Measurements from ENCODE around the gene FXYD4.

The FXYD4 gene

GRCh38 chr10:43339136-43339535 lies 32.3 kb upstream of the FXYD4 start:
- ATAC-seq: no peak
- H3K4me3 Mint-ChIP-seq: no peak overlapping the region

DNA sequence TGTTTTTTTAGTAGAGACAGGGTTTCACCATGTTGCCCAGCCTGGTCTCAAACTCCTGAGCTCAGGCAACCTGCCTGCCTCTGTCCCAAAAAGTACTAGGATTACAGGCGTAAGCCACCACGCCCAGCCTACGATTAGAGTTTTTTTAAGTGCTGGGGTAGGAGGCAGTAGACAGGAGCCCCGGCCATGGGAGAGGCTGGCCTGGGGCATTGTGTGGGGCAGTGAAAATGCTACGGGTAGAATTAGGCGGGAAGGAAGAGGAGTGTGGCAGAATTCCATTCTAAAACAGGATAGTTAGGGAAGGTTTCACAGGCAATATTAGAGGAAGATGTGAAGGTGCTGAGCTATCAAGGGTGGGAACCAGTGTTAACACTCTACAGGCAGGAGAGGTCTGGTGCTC lies 31.3 kb upstream of the FXYD4 start:
- Mint-ChIP-seq H3K27ac (no peak overlapping the region), H3K4me1 (no peaks in the 10 kb centered on the region), H3K27me3 (peaks cover 50% of the 10 kb centered on the region), H3K4me3 (no peak overlapping the region), H3K9me3 (no peaks in the 10 kb centered on the region), H3K36me3 (no peaks in the 10 kb centered on the region)
- no peak for ATAC-seq

More at GRCh38 chr10:43339136-43339535, 32.3 kb upstream of the FXYD4 start:
- no peak overlapping the region for H3K27ac Mint-ChIP-seq
- H3K36me3 Mint-ChIP-seq: no peaks in the 10 kb centered on the region
- H3K27me3 Mint-ChIP-seq: peaks cover 52% of the 10 kb centered on the region
- no peaks in the 10 kb centered on the region for H3K4me1 Mint-ChIP-seq
- H3K9me3 Mint-ChIP-seq: no peaks in the 10 kb centered on the region

DNA sequence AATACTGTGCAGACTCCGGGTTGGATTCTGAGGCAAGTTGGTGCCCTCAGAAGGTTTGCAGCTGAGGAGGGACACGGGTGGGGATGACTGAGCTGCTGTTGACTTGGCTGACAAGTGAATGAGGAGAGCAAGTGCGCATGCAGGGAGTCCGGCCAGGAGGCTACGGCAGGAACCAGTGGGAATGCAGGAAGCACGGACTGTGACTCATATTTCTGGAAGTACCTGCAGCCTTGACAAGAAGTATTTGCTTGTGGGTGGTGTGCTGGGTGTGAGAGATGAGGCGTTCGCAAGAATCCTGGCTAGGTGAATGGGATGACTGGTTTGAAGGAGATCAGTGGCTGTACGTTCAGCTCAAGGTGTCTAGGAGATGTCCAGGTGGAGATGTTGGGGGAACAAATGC lies 30.8 kb upstream of the FXYD4 start:
- Mint-ChIP-seq H3K4me3 (no peak overlapping the region), H3K27ac (no peak overlapping the region), H3K36me3 (no peaks in the 10 kb centered on the region), H3K27me3 (peaks cover 45% of the 10 kb centered on the region), H3K9me3 (no peaks in the 10 kb centered on the region), H3K4me1 (no peaks in the 10 kb centered on the region)
- ATAC-seq: no peak

DNA sequence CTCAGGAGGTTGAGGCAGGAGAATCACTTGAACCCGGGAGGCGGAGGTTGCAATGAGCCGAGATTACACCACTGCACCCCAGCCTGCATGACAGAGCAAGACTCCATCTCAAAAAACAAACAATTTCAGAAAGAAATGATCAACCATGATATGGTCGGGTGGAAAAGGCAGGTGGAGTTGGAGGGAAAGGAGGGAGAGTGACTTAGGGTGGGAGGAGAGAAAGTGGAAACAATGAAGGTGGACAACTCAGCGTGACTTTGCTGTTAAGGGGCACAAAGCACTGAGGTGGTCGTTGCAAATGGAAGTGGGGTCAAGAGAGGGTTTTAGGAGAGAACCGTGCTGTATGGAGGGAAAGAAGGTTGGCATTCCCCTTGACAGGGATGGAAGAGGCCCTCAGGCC lies 30.0 kb upstream of the FXYD4 start:
- no peaks in the 10 kb centered on the region for H3K36me3 Mint-ChIP-seq
- no peaks in the 10 kb centered on the region for H3K4me1 Mint-ChIP-seq
- no peak overlapping the region for H3K27ac Mint-ChIP-seq
- peaks cover 38% of the 10 kb centered on the region for H3K27me3 Mint-ChIP-seq
- no peak overlapping the region for H3K4me3 Mint-ChIP-seq
- ATAC-seq: no peak
- H3K9me3 Mint-ChIP-seq: no peaks in the 10 kb centered on the region

- no peaks in the 10 kb centered on the region for H3K9me3 Mint-ChIP-seq
- H3K27me3 Mint-ChIP-seq: peaks cover 32% of the 10 kb centered on the region
- no peak overlapping the region for H3K27ac Mint-ChIP-seq
- no peaks in the 10 kb centered on the region for H3K4me1 Mint-ChIP-seq
- peak; percentile 52 for ATAC-seq
- H3K4me3 Mint-ChIP-seq: no peak overlapping the region
- H3K36me3 Mint-ChIP-seq: no peaks in the 10 kb centered on the region
Observed at GRCh38 chr10:43342279-43343125, 28.9 kb upstream of the FXYD4 start.

DNA sequence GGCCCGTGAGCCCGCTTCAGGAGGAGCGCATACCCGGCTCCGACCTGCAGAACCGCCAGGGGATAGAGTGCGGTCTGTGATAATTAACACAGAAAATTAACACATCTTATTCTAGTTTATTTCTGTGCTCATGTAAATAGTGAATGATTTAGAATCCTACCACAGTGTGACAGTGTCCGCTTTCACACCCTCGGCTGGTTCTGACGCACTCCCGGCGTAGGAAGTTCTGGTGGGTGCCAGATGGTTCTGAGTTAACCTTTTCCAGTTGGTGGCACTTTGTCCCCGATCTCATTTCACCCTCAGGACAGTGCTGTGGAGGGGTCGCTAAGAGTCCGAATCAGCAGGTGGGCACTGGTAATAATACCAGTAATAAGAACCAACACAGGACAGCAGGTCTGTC lies 28.3 kb upstream of the FXYD4 start:
- Mint-ChIP-seq H3K4me3 (no peak overlapping the region), H3K36me3 (no peaks in the 10 kb centered on the region), H3K9me3 (no peaks in the 10 kb centered on the region), H3K27me3 (peaks cover 26% of the 10 kb centered on the region), H3K4me1 (peaks cover under 1% of the 10 kb centered on the region), H3K27ac (no peak overlapping the region)
- peak; percentile 3 for ATAC-seq

GRCh38 chr10:43344051-43344450 lies 27.4 kb upstream of the FXYD4 start:
- H3K9me3 Mint-ChIP-seq: no peaks in the 10 kb centered on the region
- peaks cover 8% of the 10 kb centered on the region for H3K4me1 Mint-ChIP-seq
- peaks cover 25% of the 10 kb centered on the region for H3K27me3 Mint-ChIP-seq
- no peak for ATAC-seq
- no peak overlapping the region for H3K4me3 Mint-ChIP-seq
- no peaks in the 10 kb centered on the region for H3K36me3 Mint-ChIP-seq
- H3K27ac Mint-ChIP-seq: no peak overlapping the region

DNA sequence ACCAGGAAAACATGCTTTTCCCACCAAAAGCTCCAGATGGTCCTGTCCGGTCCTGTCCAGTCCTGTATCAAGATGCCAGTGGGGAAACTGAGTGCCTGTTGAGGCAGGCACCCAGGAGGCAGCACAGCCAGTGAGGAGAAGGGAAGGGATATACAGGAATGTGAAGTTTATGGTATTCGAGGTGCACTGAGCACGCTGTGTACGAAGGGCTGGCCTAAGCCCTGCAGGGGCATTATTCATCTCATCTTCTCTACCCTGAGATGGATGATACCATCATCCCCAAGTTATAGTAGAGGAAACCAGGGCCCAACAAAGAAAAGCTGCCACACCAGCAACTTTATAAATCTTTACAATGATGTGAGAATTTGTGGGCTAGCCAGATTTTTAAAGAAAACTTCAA lies 23.4 kb upstream of the FXYD4 start:
- no peak for ATAC-seq
- Mint-ChIP-seq H3K4me3 (no peak overlapping the region), H3K4me1 (peaks cover 14% of the 10 kb centered on the region), H3K27ac (peak overlapping the region; percentile 58), H3K36me3 (no peaks in the 10 kb centered on the region), H3K27me3 (peaks cover 22% of the 10 kb centered on the region), H3K9me3 (no peaks in the 10 kb centered on the region)

DNA sequence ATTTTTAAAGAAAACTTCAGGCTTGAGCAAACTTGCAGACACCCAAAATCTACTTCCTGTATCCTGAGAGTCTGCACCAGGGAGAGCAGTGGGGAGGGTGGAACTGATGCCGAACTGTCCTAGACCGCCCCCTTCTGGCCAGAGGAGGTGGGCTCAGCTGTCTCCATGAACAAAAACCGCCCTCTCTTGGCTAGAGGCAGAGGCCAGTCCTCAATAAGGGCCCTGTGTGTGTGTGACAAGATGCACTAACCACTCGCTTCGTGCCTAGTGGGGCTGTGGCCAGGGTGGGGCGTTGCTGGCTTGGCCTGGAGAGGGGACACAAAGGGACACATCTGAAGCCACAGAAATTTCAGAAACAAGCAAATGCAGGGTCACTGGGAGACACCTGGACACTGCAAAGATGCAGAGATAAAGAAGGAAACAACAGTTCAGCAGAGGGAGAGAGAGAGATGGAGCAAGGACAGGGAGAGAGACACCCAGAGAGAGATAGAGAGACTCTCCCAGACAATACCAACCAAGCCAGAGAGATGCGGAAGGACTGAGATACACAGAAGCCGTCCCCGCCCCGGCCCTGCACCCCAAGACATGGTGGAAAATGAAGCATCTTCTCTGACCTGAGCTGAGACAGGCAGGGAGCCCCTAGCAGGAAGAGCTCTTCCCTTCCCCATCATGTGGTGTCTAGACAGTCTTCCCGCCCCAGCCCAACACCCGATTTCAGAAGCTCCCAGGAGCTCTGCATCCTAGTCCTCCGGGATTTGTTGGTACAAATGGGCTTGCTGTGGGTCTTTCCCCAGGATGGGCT lies 22.7 kb upstream of the FXYD4 start:
- no peaks in the 10 kb centered on the region for H3K36me3 Mint-ChIP-seq
- H3K27me3 Mint-ChIP-seq: peaks cover 22% of the 10 kb centered on the region
- peaks cover 14% of the 10 kb centered on the region for H3K4me1 Mint-ChIP-seq
- no peaks in the 10 kb centered on the region for H3K9me3 Mint-ChIP-seq
- no peak overlapping the region for H3K4me3 Mint-ChIP-seq
- peak; percentile 95 for ATAC-seq
- H3K27ac Mint-ChIP-seq: peak overlapping the region; percentile 58

DNA sequence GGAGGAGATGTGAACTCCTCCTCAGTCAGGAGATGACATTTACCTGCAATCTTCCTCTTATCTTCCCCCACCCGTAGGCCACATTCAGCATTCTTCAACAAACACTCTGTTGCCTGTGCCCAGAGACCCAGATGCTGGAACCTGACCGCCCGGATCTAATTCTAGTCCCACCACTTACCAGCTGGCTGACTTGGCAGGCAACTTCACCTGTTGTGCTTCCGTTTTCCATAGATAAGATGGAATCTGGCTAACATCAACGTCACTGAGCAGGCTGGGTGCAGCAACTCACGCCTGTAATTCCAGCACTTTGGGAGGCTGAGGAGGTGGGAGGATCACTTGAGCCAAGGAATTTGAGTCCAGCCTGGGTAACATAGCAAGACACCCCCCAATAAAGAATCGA lies 21.3 kb upstream of the FXYD4 start:
- Mint-ChIP-seq H3K36me3 (no peaks in the 10 kb centered on the region), H3K27ac (no peak overlapping the region), H3K4me3 (no peak overlapping the region), H3K27me3 (peaks cover 22% of the 10 kb centered on the region), H3K4me1 (peaks cover 14% of the 10 kb centered on the region), H3K9me3 (no peaks in the 10 kb centered on the region)
- ATAC-seq: no peak

DNA sequence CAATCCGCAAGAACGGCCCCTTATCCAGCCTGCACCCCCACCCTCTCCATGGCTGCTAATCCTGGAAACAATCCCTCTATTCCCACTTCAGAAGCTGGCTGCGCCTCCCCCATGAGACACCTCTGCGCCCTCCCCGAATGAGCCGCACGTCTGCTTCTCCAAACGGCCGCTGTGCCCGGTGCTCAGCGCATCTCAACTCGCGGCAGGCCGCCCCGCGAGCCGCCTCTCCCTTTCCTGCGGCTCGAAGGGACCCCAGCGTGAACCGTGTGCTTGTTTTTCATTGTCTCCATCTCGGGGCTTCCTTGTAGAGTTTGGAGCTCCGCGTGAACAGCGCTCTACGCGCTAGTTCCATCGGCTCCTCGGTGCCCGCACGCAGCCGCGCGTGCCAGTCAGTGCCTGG lies 20.8 kb upstream of the FXYD4 start:
- H3K4me3 Mint-ChIP-seq: no peak overlapping the region
- peaks cover 22% of the 10 kb centered on the region for H3K27me3 Mint-ChIP-seq
- peaks cover 14% of the 10 kb centered on the region for H3K4me1 Mint-ChIP-seq
- no peaks in the 10 kb centered on the region for H3K36me3 Mint-ChIP-seq
- no peak overlapping the region for H3K27ac Mint-ChIP-seq
- H3K9me3 Mint-ChIP-seq: no peaks in the 10 kb centered on the region
- ATAC-seq: no peak

- Mint-ChIP-seq H3K36me3 (no peaks in the 10 kb centered on the region), H3K4me3 (no peak overlapping the region), H3K27me3 (peaks cover 22% of the 10 kb centered on the region), H3K9me3 (no peaks in the 10 kb centered on the region), H3K27ac (no peak overlapping the region), H3K4me1 (peaks cover 14% of the 10 kb centered on the region)
- no peak for ATAC-seq
Observed at GRCh38 chr10:43351301-43351700, 20.1 kb upstream of the FXYD4 start.

GRCh38 chr10:43352951-43353350 lies 18.5 kb upstream of the FXYD4 start:
- H3K36me3 Mint-ChIP-seq: no peaks in the 10 kb centered on the region
- no peak overlapping the region for H3K27ac Mint-ChIP-seq
- H3K9me3 Mint-ChIP-seq: no peaks in the 10 kb centered on the region
- H3K4me1 Mint-ChIP-seq: peaks cover 14% of the 10 kb centered on the region
- ATAC-seq: no peak
- peaks cover 22% of the 10 kb centered on the region for H3K27me3 Mint-ChIP-seq
- no peak overlapping the region for H3K4me3 Mint-ChIP-seq

DNA sequence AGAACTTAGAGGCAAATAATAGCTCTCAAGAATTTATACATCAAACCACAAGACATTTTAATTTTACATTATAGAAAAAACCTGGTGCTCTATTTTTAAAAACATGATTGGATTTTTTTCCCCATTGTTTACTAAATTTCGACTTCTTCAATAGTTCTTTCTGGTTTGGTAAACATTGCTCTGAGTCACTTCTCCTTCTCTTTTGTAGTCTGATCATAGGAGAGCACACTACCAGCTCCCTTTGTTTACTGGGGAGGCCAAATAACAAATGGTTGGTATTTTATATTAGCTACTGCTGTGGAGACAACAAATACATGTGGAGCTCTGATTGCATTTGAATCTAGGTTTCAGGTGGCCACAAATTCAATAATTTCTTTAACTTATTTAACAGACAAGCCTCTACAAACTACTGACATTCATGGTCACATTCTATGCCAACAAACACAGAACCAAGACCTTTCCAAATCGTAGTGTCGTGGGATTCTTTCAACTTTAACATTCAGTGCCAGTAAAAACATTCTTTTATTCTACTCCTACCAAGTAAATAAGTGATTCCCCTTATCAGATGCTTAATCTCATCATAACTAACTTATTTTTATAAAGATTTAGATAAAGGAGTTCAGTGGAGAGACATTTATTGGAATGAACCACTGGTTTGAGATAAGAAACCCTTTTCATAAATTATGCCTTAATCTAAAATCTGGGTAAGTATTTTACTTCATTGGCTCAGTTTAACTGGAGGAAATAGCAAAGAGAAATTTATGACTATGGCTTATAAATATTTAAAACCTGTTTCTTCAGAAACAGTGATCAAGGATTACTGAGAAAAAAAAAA lies 17.7 kb upstream of the FXYD4 start:
- Mint-ChIP-seq H3K27me3 (peaks cover 17% of the 10 kb centered on the region), H3K27ac (no peak overlapping the region), H3K4me1 (peaks cover 8% of the 10 kb centered on the region), H3K9me3 (no peaks in the 10 kb centered on the region), H3K4me3 (no peak overlapping the region), H3K36me3 (no peaks in the 10 kb centered on the region)
- ATAC-seq: no peak

- H3K9me3 Mint-ChIP-seq: no peaks in the 10 kb centered on the region
- no peaks in the 10 kb centered on the region for H3K36me3 Mint-ChIP-seq
- no peak overlapping the region for H3K27ac Mint-ChIP-seq
- H3K4me3 Mint-ChIP-seq: no peak overlapping the region
- no peak for ATAC-seq
- H3K4me1 Mint-ChIP-seq: peaks cover 6% of the 10 kb centered on the region
- H3K27me3 Mint-ChIP-seq: peaks cover 14% of the 10 kb centered on the region
Observed at GRCh38 chr10:43354330-43354635, 17.2 kb upstream of the FXYD4 start.

Data from stimulated activated memory B cell treated with anti-CD40 and anti-IgM and Interleukin-4, amounts not matched to agents 10 μg/mL and 1 μg/mL and 100 μg/mL, for 72 hours (primary cell).